Measurements from ENCODE around the gene KLHL29. TPM values are rescaled to one million over a fixed set of nuclear protein-coding genes. Genes with fewer than 3 reads are reported as not detected.
A peak's percentile ranks its signal among the peaks of the same experiment; 100 is the strongest.

The KLHL29 gene
- total and polyA plus RNA-seq, 8 donors = 0.91 to 6.6 (median 2.6) TPM

DNA sequence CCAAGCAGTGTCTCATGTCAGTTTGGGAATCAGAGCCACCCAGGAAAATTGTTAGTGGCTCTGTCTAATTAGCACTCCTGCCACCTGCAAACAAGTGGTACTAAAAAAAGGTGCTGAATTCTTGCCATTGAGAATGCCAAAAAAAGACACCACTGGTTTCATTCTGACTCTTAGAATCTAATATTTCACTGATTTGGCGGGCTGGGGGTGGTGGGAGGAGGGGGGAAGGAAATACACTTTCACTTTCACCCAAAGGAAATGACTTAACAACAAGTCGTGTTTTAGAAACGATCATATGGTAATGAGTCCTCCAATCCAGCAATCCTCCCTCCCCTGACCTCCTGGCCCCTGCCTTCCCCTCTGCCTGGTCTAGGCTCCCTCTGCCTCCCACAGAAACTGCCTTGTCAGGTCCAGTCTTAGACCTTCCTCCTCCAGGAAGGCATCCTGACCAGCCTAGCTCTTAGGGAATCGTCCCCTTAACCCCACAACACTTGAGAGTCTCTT, 4.4 kb upstream of the KLHL29 start:
- peak overlapping the region in 1 of 4 donors; percentile 25 for H3K4me3 ChIP-seq
- no peak for DNase-seq

DNA sequence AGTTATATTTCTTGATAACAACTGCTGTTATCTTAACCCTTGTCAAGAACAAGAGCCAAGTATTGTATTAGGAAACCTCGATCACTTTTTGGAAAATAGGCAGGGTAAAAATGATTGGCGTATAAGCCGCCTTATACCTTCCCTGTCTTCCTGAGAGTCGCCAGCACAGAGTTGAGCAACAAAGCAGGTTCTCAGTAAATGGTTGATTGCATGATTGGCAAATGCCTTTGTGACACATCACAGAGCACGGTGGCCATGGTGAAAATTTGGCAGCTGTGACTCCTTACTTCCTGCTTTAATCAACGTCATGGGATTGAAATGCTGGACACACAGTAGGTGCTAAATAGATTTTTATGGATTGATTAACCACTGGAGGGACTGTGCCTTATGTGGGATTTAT, 3.9 kb upstream of the KLHL29 start:
- Histone ChIP-seq H3K4me1 (peaks cover 0 to 4% (median 0%) of the 10 kb centered on the region in 3 donors), H3K36me3 (no peaks in the 10 kb centered on the region), H3K4me3 (peak overlapping the region in 1 of 4 donors; percentile 25), H3K9me3 (no peaks in the 10 kb centered on the region), H3K27ac (peak overlapping the region in 2 of 4 donors; percentile 43 to 59), H3K27me3 (no peaks in the 10 kb centered on the region)
- WGBS, 2 donors = 14 to 22% methylated on average over 6 of the region's 6 CpGs
- no peak for FAIRE-seq
- peak; percentile 62 to 78 (median 66) for ATAC-seq
- DNase-seq = peak in 4 of 6 donors; percentile 33 to 66 (median 44)
- intact Hi-C loops (cut with DNase I) = no loop called here
- TF ChIP-seq, protein P1, sequence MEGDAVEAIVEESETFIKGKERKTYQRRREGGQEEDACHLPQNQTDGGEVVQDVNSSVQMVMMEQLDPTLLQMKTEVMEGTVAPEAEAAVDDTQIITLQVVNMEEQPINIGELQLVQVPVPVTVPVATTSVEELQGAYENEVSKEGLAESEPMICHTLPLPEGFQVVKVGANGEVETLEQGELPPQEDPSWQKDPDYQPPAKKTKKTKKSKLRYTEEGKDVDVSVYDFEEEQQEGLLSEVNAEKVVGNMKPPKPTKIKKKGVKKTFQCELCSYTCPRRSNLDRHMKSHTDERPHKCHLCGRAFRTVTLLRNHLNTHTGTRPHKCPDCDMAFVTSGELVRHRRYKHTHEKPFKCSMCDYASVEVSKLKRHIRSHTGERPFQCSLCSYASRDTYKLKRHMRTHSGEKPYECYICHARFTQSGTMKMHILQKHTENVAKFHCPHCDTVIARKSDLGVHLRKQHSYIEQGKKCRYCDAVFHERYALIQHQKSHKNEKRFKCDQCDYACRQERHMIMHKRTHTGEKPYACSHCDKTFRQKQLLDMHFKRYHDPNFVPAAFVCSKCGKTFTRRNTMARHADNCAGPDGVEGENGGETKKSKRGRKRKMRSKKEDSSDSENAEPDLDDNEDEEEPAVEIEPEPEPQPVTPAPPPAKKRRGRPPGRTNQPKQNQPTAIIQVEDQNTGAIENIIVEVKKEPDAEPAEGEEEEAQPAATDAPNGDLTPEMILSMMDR (IDR thresholded peaks at IDR 0.05) = no peak

More for the DNA sequence above, 4.4 kb upstream of the KLHL29 start:
- TF ChIP-seq, protein P1 (IDR thresholded peaks at IDR 0.05) = no peak
- peaks cover 0 to 4% (median 0%) of the 10 kb centered on the region in 3 donors for H3K4me1 ChIP-seq
- H3K36me3 ChIP-seq = no peaks in the 10 kb centered on the region
- no peaks in the 10 kb centered on the region for H3K27me3 ChIP-seq
- FAIRE-seq (no peak), ATAC-seq (peak in 3 of 4 donors; percentile 6 to 45 (median 27))
- 23 to 36% methylated on average over 4 of the region's 4 CpGs for WGBS, 2 donors
- intact Hi-C loops (cut with DNase I) = no loop called here
- peak overlapping the region in 2 of 4 donors; percentile 43 to 59 for H3K27ac ChIP-seq
- no peaks in the 10 kb centered on the region for H3K9me3 ChIP-seq

DNA sequence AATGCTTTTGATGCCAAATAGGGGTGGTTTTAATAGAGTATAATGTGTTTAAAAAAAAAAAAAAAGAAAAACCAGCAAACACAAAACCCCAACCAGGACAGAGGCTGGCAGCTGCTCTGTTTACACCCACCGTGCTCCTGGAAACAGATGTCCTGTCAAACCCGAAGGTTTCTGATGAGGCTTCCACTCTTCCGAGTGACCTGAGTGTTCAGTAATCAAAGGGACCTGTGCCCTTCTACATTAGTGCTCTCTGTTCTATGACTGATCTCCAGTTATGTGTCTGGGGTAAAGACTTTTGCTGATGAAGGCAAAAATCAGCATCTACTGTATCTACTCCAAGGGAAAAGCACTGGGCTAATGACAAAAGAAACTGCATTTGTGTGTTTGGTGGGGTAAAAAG, 3.5 kb upstream of the KLHL29 start:
- WGBS, 2 donors = 10 to 14% methylated on average over 3 of the region's 3 CpGs
- no peak for FAIRE-seq
- intact Hi-C loops (cut with DNase I) = no loop called here
- H3K36me3 ChIP-seq = no peaks in the 10 kb centered on the region
- DNase-seq = no peak
- H3K27me3 ChIP-seq = no peaks in the 10 kb centered on the region
- ATAC-seq = peak in 3 of 4 donors; percentile 4 to 10 (median 6)
- H3K9me3 ChIP-seq = no peaks in the 10 kb centered on the region
- TF ChIP-seq, protein P1 (IDR thresholded peaks at IDR 0.05) = no peak
- peaks cover 0 to 4% (median 0%) of the 10 kb centered on the region in 3 donors for H3K4me1 ChIP-seq
- H3K27ac ChIP-seq = peak overlapping the region in 1 of 4 donors; percentile 59
- no peak overlapping the region for H3K4me3 ChIP-seq

- peaks cover 0 to 4% (median 0%) of the 10 kb centered on the region in 4 donors for H3K27me3 ChIP-seq
- no peak overlapping the region for H3K4me3 ChIP-seq
- intact Hi-C loops (cut with DNase I) = no loop called here
- FAIRE-seq = no peak
- H3K36me3 ChIP-seq = no peaks in the 10 kb centered on the region
- no peak overlapping the region for H3K27ac ChIP-seq
- DNase-seq = no peak
- ATAC-seq = no peak
- H3K9me3 ChIP-seq = no peaks in the 10 kb centered on the region
- peaks cover 0 to 4% (median 0%) of the 10 kb centered on the region in 3 donors for H3K4me1 ChIP-seq
- TF ChIP-seq, protein P1 (IDR thresholded peaks at IDR 0.05) = no peak
- WGBS, 2 donors = 70 to 72% methylated on average over 4 of the region's 4 CpGs
Observed at GRCh38 chr2:23383100-23383499, 1.9 kb upstream of the KLHL29 start.

GRCh38 chr2:23385351-23385747, 370 bp downstream of the KLHL29 start:
- peak in 4 of 6 donors; percentile 15 to 79 (median 54) for DNase-seq
- ATAC-seq = peak in 3 of 4 donors; percentile 4 to 32 (median 4)
- H3K4me1 ChIP-seq = peaks cover 0 to 1% (median 0%) of the 10 kb centered on the region in 3 donors
- peak overlapping the region in 1 of 4 donors; percentile 13 for H3K27ac ChIP-seq
- H3K27me3 ChIP-seq = peaks cover 0 to 9% (median 0%) of the 10 kb centered on the region in 4 donors
- H3K36me3 ChIP-seq = no peaks in the 10 kb centered on the region
- no peaks in the 10 kb centered on the region for H3K9me3 ChIP-seq
- WGBS, 2 donors = 1% methylated on average over 28 to 51 of the region's 52 CpGs
- FAIRE-seq = no peak
- peak overlapping the region; percentile 33 to 56 (median 40) for H3K4me3 ChIP-seq
- TF ChIP-seq, protein P1 (IDR thresholded peaks at IDR 0.05) = no peak
- intact Hi-C loops (cut with DNase I) = no loop called here

Measured in pancreas (tissue), 10 donors.